H1 (cell line): ENCODE results near the gene HLA-DPB1. TPM values are rescaled to one million over a fixed set of nuclear protein-coding genes. Genes with fewer than 3 reads are reported as not detected.
"Not testable (repeated sequence)": the region's sequence is repeated elsewhere in the genome, so short reads cannot be mapped to it uniquely, and the experiment has no call there.

Experiments
- CTCF ChIA-PET: fragments of 300-600 bp; sonication (Branson Sonifier 250); formaldehyde crosslinking; loops from one replicate; lab custom pipeline; 2021; ENCODE audit not compliant: partially characterized antibody; lab: Charles Lee
- POLR2A ChIA-PET: fragments of 300-600 bp; sonication (Branson Sonifier 250); formaldehyde crosslinking; loops from one replicate; lab custom pipeline; 2021; ENCODE audit warnings: inconsistent platforms; ENCODE audit not compliant: partially characterized antibody; lab: Charles Lee
- DNase-seq, 2 experiments: peaks; one replicate each; pipeline versions ENCODE4 v3.0.0 to v3.0.0-alpha.2; 2010 to 2022; ENCODE audit warnings: low spot score in 2 of 2, low read depth in 1 of 2, mixed read lengths in 1 of 2
- FAIRE-seq: peaks from 2 replicates; lab custom pipeline; 2011; peaks lifted over from hg19 to GRCh38; lab: Jason Lieb, UNC
- H2AFZ ChIP-seq: 2 replicates; pipeline ENCODE4 v1.8.1; 2012; ENCODE audit warnings: low read length, inconsistent platforms
- H2AK5ac ChIP-seq: 2 replicates; pipeline ENCODE4 v1.6.1; 2013; ENCODE audit warnings: low read depth, low read length
- H2BK120ac ChIP-seq: replicated peaks from 2 replicates; pipeline ENCODE3; 2013; ENCODE audit warnings: low read depth, low read length, inconsistent platforms
- H2BK12ac ChIP-seq: 2 replicates; pipeline ENCODE4 v1.6.1; 2013; ENCODE audit warnings: low read depth, low read length
- H2BK15ac ChIP-seq: 2 replicates; pipeline ENCODE4 v1.6.1; 2013; ENCODE audit warnings: low read length
- H2BK20ac ChIP-seq: 2 replicates; pipeline ENCODE4 v1.6.1; 2013; ENCODE audit warnings: low read length
- H2BK5ac ChIP-seq: 2 replicates; pipeline ENCODE4 v1.6.1; 2013; ENCODE audit warnings: low read depth, low read length
- H3K14ac ChIP-seq: 2 replicates; pipeline ENCODE4 v1.6.1; 2013; ENCODE audit warnings: inconsistent platforms; ENCODE audit not compliant: insufficient read length
- H3K18ac ChIP-seq: 2 replicates; pipeline ENCODE4 v1.6.1; 2013; ENCODE audit warnings: low read length; ENCODE audit errors: extremely low read depth
- H3K23ac ChIP-seq: 2 replicates; pipeline ENCODE4 v1.6.1; 2013; ENCODE audit warnings: inconsistent platforms; ENCODE audit not compliant: insufficient read length
- H3K23me2 ChIP-seq: 2 replicates; pipeline ENCODE4 v1.6.1; 2013; ENCODE audit warnings: low read depth, low read length
- H3K27ac ChIP-seq: 2 replicates; pipeline ENCODE4 v1.6.1; 2011; ENCODE audit warnings: low read depth, low read length, inconsistent platforms
- H3K27me3 ChIP-seq, 4 experiments: replicated peaks in 1 of 4; 1 replicate in 1 of 4; 2 replicates in 3 of 4; pipeline versions ENCODE4 v1.6.1 to v1.8.1; 2011 to 2013; ENCODE audit warnings: low read length in 3 of 4, mild to moderate bottlenecking in 3 of 4, inconsistent platforms in 2 of 4, mixed read lengths in 2 of 4, moderate library complexity in 1 of 4; ENCODE audit not compliant: control insufficient read depth in 3 of 4, insufficient read depth in 3 of 4; ENCODE audit errors: extremely low read depth in 1 of 4
- H3K36me3 ChIP-seq, 4 experiments: 2 replicates each; pipeline versions ENCODE4 v1.6.1 to v1.8.1; 2011 to 2013; ENCODE audit warnings: mild to moderate bottlenecking in 4 of 4, low read length in 3 of 4, moderate library complexity in 2 of 4, control low read depth in 1 of 4, inconsistent platforms in 1 of 4; ENCODE audit not compliant: insufficient read depth in 4 of 4, control insufficient read depth in 2 of 4
- H3K4ac ChIP-seq: replicated peaks from 2 replicates; pipeline ENCODE3; 2013; ENCODE audit warnings: low read length, low read depth, mixed read lengths, inconsistent platforms; ENCODE audit not compliant: insufficient read length
- H3K4me1 ChIP-seq, 4 experiments: replicated peaks in 1 of 4; 1 replicate in 1 of 4; 2 replicates in 3 of 4; pipeline versions ENCODE4 v1.6.1 to v1.8.1; 2011 to 2013; ENCODE audit warnings: low read length in 3 of 4, inconsistent platforms in 2 of 4, mixed read lengths in 1 of 4; ENCODE audit not compliant: insufficient read depth in 4 of 4, control insufficient read depth in 3 of 4
- H3K4me2 ChIP-seq, 2 experiments: 2 replicates each; pipeline versions ENCODE4 v1.6.1 to v1.8.1; 2011 to 2013; ENCODE audit warnings: low read depth in 2 of 2, low read length in 2 of 2, control low read depth in 1 of 2, inconsistent platforms in 1 of 2, mild to moderate bottlenecking in 1 of 2; ENCODE audit not compliant: insufficient read depth in 1 of 2
- H3K4me3 ChIP-seq, 4 experiments: fragments of 200-600, 300-600 bp in 1 of 4; sonication (generic), shearing (Covaris generic), sonication (Bioruptor Twin) in 1 of 4; 2 replicates each; pipeline versions ENCODE4 v1.5.1 to v1.8.1; 2011 to 2016; ENCODE audit warnings: low read length in 4 of 4, low read depth in 3 of 4, control low read depth in 2 of 4, inconsistent platforms in 2 of 4, mild to moderate bottlenecking in 2 of 4, mixed read lengths in 1 of 4, moderate library complexity in 1 of 4; ENCODE audit not compliant: insufficient read depth in 2 of 4; ENCODE audit errors: extremely low read depth in 1 of 4
- H3K56ac ChIP-seq: replicated peaks from 2 replicates; pipeline ENCODE3; 2013; ENCODE audit warnings: low read depth, mild to moderate bottlenecking, mixed read lengths, low read length, inconsistent platforms; ENCODE audit not compliant: insufficient read length
- H3K79me1 ChIP-seq: 2 replicates; pipeline ENCODE4 v1.6.1; 2013; ENCODE audit warnings: low read depth, low read length, control low read depth
- H3K79me2 ChIP-seq, 2 experiments: 2 replicates each; pipeline versions ENCODE4 v1.6.1 to v1.8.1; 2012 to 2013; ENCODE audit warnings: low read length in 2 of 2, mild to moderate bottlenecking in 2 of 2, inconsistent platforms in 1 of 2; ENCODE audit not compliant: insufficient read depth in 2 of 2, control insufficient read depth in 1 of 2
- H3K9ac ChIP-seq, 4 experiments: replicated peaks in 1 of 4; 1 replicate in 1 of 4; 2 replicates in 3 of 4; pipeline versions ENCODE4 v1.6.1 to v1.8.1; 2011 to 2013; ENCODE audit warnings: low read depth in 3 of 4, low read length in 3 of 4, control low read depth in 2 of 4, mild to moderate bottlenecking in 2 of 4, moderate library complexity in 2 of 4, inconsistent platforms in 1 of 4; ENCODE audit errors: extremely low read depth in 1 of 4
- H3K9me3 ChIP-seq, 2 experiments: 2 replicates each; pipeline versions ENCODE4 v1.6.1 to v1.8.1; 2012 to 2013; ENCODE audit warnings: mild to moderate bottlenecking in 2 of 2, moderate library complexity in 2 of 2, control low read depth in 1 of 2, inconsistent platforms in 1 of 2, low read depth in 1 of 2, low read length in 1 of 2, mixed read lengths in 1 of 2; ENCODE audit not compliant: insufficient read depth in 2 of 2
- H4K20me1 ChIP-seq, 2 experiments: replicated peaks in 1 of 2; 2 replicates each; pipeline versions ENCODE3 to v1.8.1; 2011 to 2013; ENCODE audit warnings: inconsistent platforms in 2 of 2, low read length in 2 of 2, mild to moderate bottlenecking in 1 of 2; ENCODE audit not compliant: insufficient read depth in 2 of 2, control insufficient read depth in 1 of 2
- H4K5ac ChIP-seq: 2 replicates; pipeline ENCODE4 v1.6.1; 2013; ENCODE audit warnings: low read length, low read depth, mixed read lengths, inconsistent platforms; ENCODE audit not compliant: insufficient read length
- H4K8ac ChIP-seq: 2 replicates; pipeline ENCODE4 v1.8.0; 2013; ENCODE audit warnings: mild to moderate bottlenecking, moderate library complexity, low read length, inconsistent platforms; ENCODE audit not compliant: insufficient read depth; ENCODE audit errors: extremely low read depth
- H4K91ac ChIP-seq: replicated peaks from 2 replicates; pipeline ENCODE3; 2013; ENCODE audit warnings: low read length, mixed read lengths, inconsistent platforms; ENCODE audit not compliant: insufficient read length
- WGBS, 2 experiments: shearing (Covaris generic) in 1 of 2; methylation state at CpG; one replicate each; pipeline versions ENCODE4 v1.1.6 to v1.1.7; 2013 to 2015; ENCODE audit warnings: low lambda C conversion rate in 2 of 2, mixed read lengths in 2 of 2, inconsistent platforms in 1 of 2, low coverage in 1 of 2, missing lambda C conversion rate in 1 of 2; ENCODE audit not compliant: insufficient replicate concordance in 2 of 2, insufficient coverage in 1 of 2, insufficient read length in 1 of 2; ENCODE audit errors: extremely low coverage in 1 of 2, missing lambda C conversion rate in 1 of 2; 5-methylcytosine and 5-hydroxymethylcytosine counted together
- polyA plus RNA-seq, 7 experiments: library from polyadenylated mRNA; depleted of rRNA in 3 of 7; stranded (reverse) in 5 of 7; unstranded in 2 of 7; fragments of >200 nt in 5 of 7; fragments of 200-250 nt in 2 of 7; gene quantifications; 1 replicate in 5 of 7; 2 replicates in 1 of 7; 4 replicates in 1 of 7; pipeline versions ENCODE4 v1.2.1 to v1.2.3, GENCODE V29; 2011 to 2013; ENCODE audit warnings: missing spikeins in 2 of 7, mixed read lengths in 2 of 7
- total RNA-seq: library from RNA; stranded (reverse); fragmentation: NEBNext Ultra II Directional; extraction: Animal tissue kit (Norgen Biotek cat#: 25700); gene quantifications from 2 replicates; pipeline ENCODE4 v1.2.1, GENCODE V29; 2021

HLA-DPB1 gene
- total and polyA plus RNA-seq, 2 of the 8 experiments (the other 6 are each of a cell fraction or from before 2014, with no cell fraction given) = 32.3 to 58.8 TPM

DNA sequence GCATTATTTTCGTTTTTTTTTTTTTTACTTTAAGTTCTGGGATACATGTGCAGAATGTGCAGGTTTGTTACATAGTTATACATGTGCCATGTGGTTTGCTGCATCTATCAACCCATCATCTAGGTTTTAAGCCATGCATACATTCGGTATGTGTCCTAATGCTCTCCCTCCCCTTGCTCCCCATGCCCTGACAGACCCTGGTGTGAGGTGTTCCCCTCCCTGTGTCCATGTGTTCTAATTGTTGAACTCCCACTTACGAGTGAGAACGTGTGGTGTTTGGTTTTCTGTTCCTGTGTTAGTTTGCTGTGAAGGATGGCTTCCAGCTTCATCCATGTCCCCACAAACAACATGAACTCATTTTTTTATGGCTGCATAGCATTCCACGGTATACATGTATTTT, 12.4 kb upstream of the HLA-DPB1 start:
- H3K9me3 ChIP-seq, H4K91ac ChIP-seq, H2BK20ac ChIP-seq, H3K23ac ChIP-seq, H3K27ac ChIP-seq, H3K9ac ChIP-seq, H3K14ac ChIP-seq, H3K79me2 ChIP-seq, H3K4me3 ChIP-seq, DNase-seq, H2BK5ac ChIP-seq, H3K4me2 ChIP-seq, H4K20me1 ChIP-seq, H2AFZ ChIP-seq, H2BK15ac ChIP-seq, H3K4ac ChIP-seq, H3K23me2 ChIP-seq, H3K18ac ChIP-seq, H2BK120ac ChIP-seq, H4K8ac ChIP-seq, H3K36me3 ChIP-seq, FAIRE-seq, H3K79me1 ChIP-seq, H3K27me3 ChIP-seq, H3K56ac ChIP-seq, H3K4me1 ChIP-seq, H4K5ac ChIP-seq: not testable (repeated sequence)
- Histone ChIP-seq H2AK5ac (0 out of 2 replicates have a peak overlapping the region, but pooled peaks have one; percentile 53), H2BK12ac (peak overlapping the region; percentile 50; the same call in 1 of the 2 replicates)
- POLR2A ChIA-PET = interaction anchor here (1.1 kb wide), 1 partner anchor 90 kb away, joined by 4 read pairs; no protein-coding TSS in a partner anchor
- CTCF ChIA-PET = interaction anchor here (2.8 kb wide), 1 partner anchor 14 kb away, joined by 10 read pairs; no protein-coding TSS in a partner anchor
- 79% methylated on average over 5 of the region's 5 CpGs; no CpG with 5 or more reads in 1 of the 2 experiments for WGBS, 2 experiments
